Left ventricle myocardium superior (tissue), 1 donor: ENCODE data around the gene PRPF38B. TPM values are rescaled to one million over a fixed set of nuclear protein-coding genes. Genes with fewer than 3 reads are reported as not detected.
"Not testable (repeated sequence)": the region's sequence is repeated elsewhere in the genome, so short reads cannot be mapped to it uniquely, and the experiment has no call there.

Experiments used
- ATAC-seq: fragments of 200-7000 bp; cut with Tn5 transposase; one replicate; pipeline ENCODE4 v1.9.1; 2020; ENCODE audit warnings: mild to moderate bottlenecking, moderate library complexity
- DNase-seq: peaks from one replicate; pipeline ENCODE4 v3.0.0-alpha.2; 2020
- intact Hi-C: fragments of 100-400 bp; cut with micrococcal nuclease; formaldehyde crosslinking; loops from one replicate; pipeline ENCODE4 v1.11.0; 2022
- total RNA-seq: library from RNA; stranded (reverse); fragmentation: NEBNext Ultra II Directional; extraction: Animal tissue kit (Norgen Biotek cat#: 25700); gene quantifications from one replicate; pipeline ENCODE4 v1.2.1, GENCODE V29; 2021
- donor health status: DM: no; HTN: yes; CAD: no; lungs with severe emphysema.

Gene PRPF38B
- total RNA-seq, 1 donor from 2014 or later = 20.8 TPM

- intact Hi-C loops = no loop called here
- DNase-seq (no peak), ATAC-seq (no peak)
Observed at GRCh38 chr1:108671143-108671542, 21.0 kb upstream of the PRPF38B start.

- intact Hi-C loops = no loop called here
- DNase-seq (no peak), ATAC-seq (no peak)
Observed at GRCh38 chr1:108678706-108679105, 13.4 kb upstream of the PRPF38B start.

GRCh38 chr1:108679586-108680213, 12.4 kb upstream of the PRPF38B start:
- intact Hi-C loops = no loop called here
- no peak for DNase-seq

GRCh38 chr1:108681701-108682100, 10.4 kb upstream of the PRPF38B start:
- intact Hi-C loops, ATAC-seq, DNase-seq: not testable (repeated sequence)

More at GRCh38 chr1:108679586-108680213, 12.4 kb upstream of the PRPF38B start:
- ATAC-seq = no peak

- intact Hi-C loops = no loop called here
- no peak for DNase-seq
- no peak for ATAC-seq
Observed at GRCh38 chr1:108685529-108685928, 6.6 kb upstream of the PRPF38B start.

- intact Hi-C loops = no loop called here
- ATAC-seq = no peak
- DNase-seq = no peak
Observed at GRCh38 chr1:108686614-108687313, 5.3 kb upstream of the PRPF38B start.

GRCh38 chr1:108691128-108691941, 775 bp upstream of the PRPF38B start:
- no peak for DNase-seq
- peak; percentile 6 for ATAC-seq
- intact Hi-C loops = no loop called here

- DNase-seq (peak; percentile 42), ATAC-seq (peak; percentile 59)
- intact Hi-C loops = no loop called here
Observed at GRCh38 chr1:108692724-108693655, 880 bp downstream of the PRPF38B start.

GRCh38 chr1:108695535-108695934, 3.4 kb downstream of the PRPF38B start:
- intact Hi-C loops = no loop called here
- no peak for DNase-seq
- no peak for ATAC-seq

- intact Hi-C loops = no loop called here
- no peak for ATAC-seq
Observed at GRCh38 chr1:108699375-108700332, 7.5 kb downstream of the PRPF38B start.

GRCh38 chr1:108701176-108701849, 9.2 kb downstream of the PRPF38B start:
- intact Hi-C loops = no loop called here

More at GRCh38 chr1:108699375-108700332, 7.5 kb downstream of the PRPF38B start:
- no peak for DNase-seq

GRCh38 chr1:108702109-108702508, 10.0 kb downstream of the PRPF38B start:
- ATAC-seq, intact Hi-C loops, DNase-seq: not testable (repeated sequence)

More at GRCh38 chr1:108701176-108701849, 9.2 kb downstream of the PRPF38B start:
- DNase-seq (no peak), ATAC-seq (no peak)

GRCh38 chr1:108703939-108704338, 11.8 kb downstream of the PRPF38B start:
- DNase-seq (no peak), ATAC-seq (no peak)
- intact Hi-C loops = no loop called here

GRCh38 chr1:108704496-108704895, 12.4 kb downstream of the PRPF38B start:
- ATAC-seq (peak; percentile 15), DNase-seq (no peak)
- intact Hi-C loops = no loop called here

GRCh38 chr1:108706643-108707042, 14.5 kb downstream of the PRPF38B start:
- ATAC-seq (no peak), DNase-seq (no peak)
- intact Hi-C loops = no loop called here

GRCh38 chr1:108708691-108709660, 16.9 kb downstream of the PRPF38B start:
- ATAC-seq (no peak), DNase-seq (peak; percentile 38)

More at GRCh38 chr1:108708691-108709660, 16.9 kb downstream of the PRPF38B start:
- intact Hi-C loops = no loop called here
